ENCODE results near the gene ATL3.

- TF ChIP-seq CTCF (IDR thresholded peaks at IDR 0.05; ENCODE audit: low read depth, low read length) = no peak
- TF ChIP-seq EZH2phosphoT487 (IDR thresholded peaks at IDR 0.05; ENCODE audit: low read depth) = no peak
Observed at GRCh38 chr11:63616953-63617352, 54.2 kb downstream of the ATL3 start.

Data from OCI-LY3 (cell line).